Vagina (tissue), 2 donors: ENCODE data around the gene SLC9A9. TPM values are rescaled to one million over a fixed set of nuclear protein-coding genes. Genes with fewer than 3 reads are reported as not detected.

ENCODE experiments used
- DNase-seq, 2 donors: peaks; one replicate each; pipeline ENCODE4 v3.0.0-alpha.2; 2017; ENCODE audit errors: extremely low spot score in 2 of 2
- H3K27ac ChIP-seq: fragments of 200-600 bp; sonication (generic); one replicate; pipeline ENCODE4 v1.5.1; 2019
- H3K27me3 ChIP-seq: fragments of 200-600 bp; sonication (generic); one replicate; pipeline ENCODE4 v1.5.1; 2019
- H3K36me3 ChIP-seq, 2 donors: fragments of 200-600 bp; sonication (generic); one replicate each; pipeline ENCODE4 v1.5.1; 2017 to 2019
- H3K4me1 ChIP-seq: fragments of 200-600 bp; sonication (generic); one replicate; pipeline ENCODE4 v1.5.1; 2019
- H3K4me3 ChIP-seq, 2 donors: fragments of 200-600 bp; sonication (generic); 1 replicate in 1 of 2; 2 replicates in 1 of 2; pipeline ENCODE4 v1.5.1; 2016 to 2019
- H3K9me3 ChIP-seq: fragments of 200-600 bp; sonication (generic); one replicate; pipeline ENCODE4 v1.5.1; 2019
- CTCF ChIP-seq, 3 experiments: fragments of 450-650 bp in 2 of 3; fragments of 200-600 bp in 1 of 3; sonication (generic) in 1 of 3; IDR thresholded peaks; one replicate each; pipeline ENCODE4 v1.5.1; 2017 to 2019; ENCODE audit warnings: antibody characterized with exemption in 3 of 3, mild to moderate bottlenecking in 2 of 3, moderate library complexity in 2 of 3
- POLR2A ChIP-seq, 2 donors: fragments of 450-650 bp; IDR thresholded peaks; one replicate each; pipeline ENCODE4 v1.6.1; 2017; ENCODE audit warnings: antibody characterized with exemption in 2 of 2, mild to moderate bottlenecking in 2 of 2, moderate library complexity in 2 of 2
- POLR2AphosphoS5 ChIP-seq, 2 donors: sonication (generic); formaldehyde crosslinking; IDR thresholded peaks; one replicate each; pipeline ENCODE4 v1.9.0; 2017; ENCODE audit warnings: antibody characterized with exemption in 2 of 2, mild to moderate bottlenecking in 2 of 2, low read depth in 1 of 2; ENCODE audit not compliant: insufficient read depth in 1 of 2
- intact Hi-C: fragments of 100-400 bp; cut with DNase I; formaldehyde crosslinking; loops from one replicate; pipeline ENCODE4 v1.15.1; 2023
- total RNA-seq: library from RNA; depleted of rRNA; stranded (reverse); fragments of >200 nt; gene quantifications from one replicate; pipeline ENCODE4 v1.2.3, GENCODE V29; 2016

Gene SLC9A9
- total RNA-seq, 1 donor from 2014 or later: 30.7 TPM

GRCh38 chr3:143506190-143506589, 342.1 kb downstream of the SLC9A9 start:
- H3K27me3 ChIP-seq: no peaks in the 10 kb centered on the region
- DNase-seq: no peak
- H3K4me3 ChIP-seq: no peak overlapping the region
- peaks cover 9% of the 10 kb centered on the region for H3K4me1 ChIP-seq
- H3K36me3 ChIP-seq: no peaks in the 10 kb centered on the region
- intact Hi-C loops: no loop called here
- H3K27ac ChIP-seq: no peak overlapping the region
- no peaks in the 10 kb centered on the region for H3K9me3 ChIP-seq
- TF ChIP-seq POLR2A (IDR thresholded peaks at IDR 0.05) (no peak), CTCF (IDR thresholded peaks at IDR 0.05) (no peak), POLR2AphosphoS5 (IDR thresholded peaks at IDR 0.05; ENCODE audit: insufficient read depth in 1 of 2, low read depth in 1 of 2) (no peak)

GRCh38 chr3:143503325-143503885, 344.9 kb downstream of the SLC9A9 start:
- Histone ChIP-seq H3K4me3 (no peak overlapping the region), H3K27me3 (no peaks in the 10 kb centered on the region), H3K36me3 (no peaks in the 10 kb centered on the region), H3K9me3 (no peaks in the 10 kb centered on the region), H3K27ac (no peak overlapping the region), H3K4me1 (peaks cover 5% of the 10 kb centered on the region)
- no peak for TF ChIP-seq POLR2A (IDR thresholded peaks at IDR 0.05)
- no peak for DNase-seq
- intact Hi-C loops: no loop called here

- TF ChIP-seq POLR2A (IDR thresholded peaks at IDR 0.05) (no peak), CTCF (IDR thresholded peaks at IDR 0.05) (no peak), POLR2AphosphoS5 (IDR thresholded peaks at IDR 0.05; ENCODE audit: insufficient read depth in 1 of 2, low read depth in 1 of 2) (no peak)
- Histone ChIP-seq H3K9me3 (no peaks in the 10 kb centered on the region), H3K4me3 (no peak overlapping the region), H3K27ac (no peak overlapping the region), H3K36me3 (no peaks in the 10 kb centered on the region), H3K27me3 (no peaks in the 10 kb centered on the region), H3K4me1 (no peaks in the 10 kb centered on the region)
- intact Hi-C loops: no loop called here
- no peak for DNase-seq
Observed at GRCh38 chr3:143502081-143502480, 346.2 kb downstream of the SLC9A9 start.

GRCh38 chr3:143497382-143497781, 350.9 kb downstream of the SLC9A9 start:
- Histone ChIP-seq H3K4me1 (no peaks in the 10 kb centered on the region), H3K27me3 (no peaks in the 10 kb centered on the region), H3K4me3 (no peak overlapping the region), H3K36me3 (no peaks in the 10 kb centered on the region), H3K9me3 (no peaks in the 10 kb centered on the region), H3K27ac (no peak overlapping the region)
- DNase-seq: no peak
- intact Hi-C loops: no loop called here
- no peak for TF ChIP-seq POLR2A (IDR thresholded peaks at IDR 0.05)
- TF ChIP-seq POLR2AphosphoS5 (IDR thresholded peaks at IDR 0.05; ENCODE audit: insufficient read depth in 1 of 2, low read depth in 1 of 2): no peak
- no peak for TF ChIP-seq CTCF (IDR thresholded peaks at IDR 0.05)

GRCh38 chr3:143496191-143496590, 352.1 kb downstream of the SLC9A9 start:
- intact Hi-C loops: no loop called here
- no peak overlapping the region for H3K4me3 ChIP-seq
- H3K27me3 ChIP-seq: no peaks in the 10 kb centered on the region
- TF ChIP-seq CTCF (IDR thresholded peaks at IDR 0.05) (no peak), POLR2AphosphoS5 (IDR thresholded peaks at IDR 0.05; ENCODE audit: insufficient read depth in 1 of 2, low read depth in 1 of 2) (no peak), POLR2A (IDR thresholded peaks at IDR 0.05) (no peak)
- H3K4me1 ChIP-seq: no peaks in the 10 kb centered on the region
- H3K27ac ChIP-seq: no peak overlapping the region
- no peak for DNase-seq
- H3K36me3 ChIP-seq: no peaks in the 10 kb centered on the region
- no peaks in the 10 kb centered on the region for H3K9me3 ChIP-seq
